A673 (cell line): Measurements from ENCODE around the gene PCDH19.

Experiments
- EZH2 ChIP-seq: fragments of 200-600 bp; sonication (generic); IDR thresholded peaks from 2 replicates; pipeline ENCODE4 v1.6.1; 2017; ENCODE audit warnings: borderline replicate concordance, low read depth, mild to moderate bottlenecking, mixed read lengths, antibody characterized with exemption, low read length; ENCODE audit not compliant: poor library complexity, severe bottlenecking
- TF ChIP-seq, protein P1 (sequence below): fragments of 300-800, 200-600 bp; sonication (generic); conservative IDR thresholded peaks from 2 replicates; pipeline ENCODE4 v1.5.1; 2017; ENCODE audit warnings: low read depth, mild to moderate bottlenecking, antibody characterized with exemption, low read length, moderate library complexity, mixed read lengths

DNA sequence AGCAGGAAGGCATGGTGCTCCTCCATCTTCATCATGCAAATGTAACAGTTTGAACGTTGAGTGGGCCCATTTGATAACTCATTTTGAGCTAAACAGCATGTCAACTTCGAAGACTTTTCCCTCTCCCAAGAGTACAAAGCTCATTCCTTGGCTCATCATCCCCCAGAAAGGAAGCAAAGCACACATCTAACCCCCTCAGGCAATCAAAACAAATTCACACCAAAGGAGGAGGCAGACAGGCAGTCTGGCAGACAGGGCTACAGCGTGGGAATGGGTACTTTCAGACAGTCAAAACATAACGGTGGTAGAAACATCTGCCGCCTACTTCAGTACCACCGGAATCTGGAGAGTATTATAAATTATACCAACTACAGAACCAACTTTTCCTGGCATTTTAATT, 81.7 kb downstream of the PCDH19 start:
- TF ChIP-seq, protein P1, sequence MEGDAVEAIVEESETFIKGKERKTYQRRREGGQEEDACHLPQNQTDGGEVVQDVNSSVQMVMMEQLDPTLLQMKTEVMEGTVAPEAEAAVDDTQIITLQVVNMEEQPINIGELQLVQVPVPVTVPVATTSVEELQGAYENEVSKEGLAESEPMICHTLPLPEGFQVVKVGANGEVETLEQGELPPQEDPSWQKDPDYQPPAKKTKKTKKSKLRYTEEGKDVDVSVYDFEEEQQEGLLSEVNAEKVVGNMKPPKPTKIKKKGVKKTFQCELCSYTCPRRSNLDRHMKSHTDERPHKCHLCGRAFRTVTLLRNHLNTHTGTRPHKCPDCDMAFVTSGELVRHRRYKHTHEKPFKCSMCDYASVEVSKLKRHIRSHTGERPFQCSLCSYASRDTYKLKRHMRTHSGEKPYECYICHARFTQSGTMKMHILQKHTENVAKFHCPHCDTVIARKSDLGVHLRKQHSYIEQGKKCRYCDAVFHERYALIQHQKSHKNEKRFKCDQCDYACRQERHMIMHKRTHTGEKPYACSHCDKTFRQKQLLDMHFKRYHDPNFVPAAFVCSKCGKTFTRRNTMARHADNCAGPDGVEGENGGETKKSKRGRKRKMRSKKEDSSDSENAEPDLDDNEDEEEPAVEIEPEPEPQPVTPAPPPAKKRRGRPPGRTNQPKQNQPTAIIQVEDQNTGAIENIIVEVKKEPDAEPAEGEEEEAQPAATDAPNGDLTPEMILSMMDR, result no peak
- no peak for TF ChIP-seq EZH2
